ENCODE results near the gene FBXO44.

Gene FBXO44

GRCh38 chr1:11678442-11678841 lies 23.8 kb downstream of the FBXO44 start:
- H3K4me3 ChIP-seq (ENCODE audit: low read depth, low read length) = no peak overlapping the region
- DNase-seq (ENCODE audit: low read depth) = no peak
- TF ChIP-seq, protein P1, sequence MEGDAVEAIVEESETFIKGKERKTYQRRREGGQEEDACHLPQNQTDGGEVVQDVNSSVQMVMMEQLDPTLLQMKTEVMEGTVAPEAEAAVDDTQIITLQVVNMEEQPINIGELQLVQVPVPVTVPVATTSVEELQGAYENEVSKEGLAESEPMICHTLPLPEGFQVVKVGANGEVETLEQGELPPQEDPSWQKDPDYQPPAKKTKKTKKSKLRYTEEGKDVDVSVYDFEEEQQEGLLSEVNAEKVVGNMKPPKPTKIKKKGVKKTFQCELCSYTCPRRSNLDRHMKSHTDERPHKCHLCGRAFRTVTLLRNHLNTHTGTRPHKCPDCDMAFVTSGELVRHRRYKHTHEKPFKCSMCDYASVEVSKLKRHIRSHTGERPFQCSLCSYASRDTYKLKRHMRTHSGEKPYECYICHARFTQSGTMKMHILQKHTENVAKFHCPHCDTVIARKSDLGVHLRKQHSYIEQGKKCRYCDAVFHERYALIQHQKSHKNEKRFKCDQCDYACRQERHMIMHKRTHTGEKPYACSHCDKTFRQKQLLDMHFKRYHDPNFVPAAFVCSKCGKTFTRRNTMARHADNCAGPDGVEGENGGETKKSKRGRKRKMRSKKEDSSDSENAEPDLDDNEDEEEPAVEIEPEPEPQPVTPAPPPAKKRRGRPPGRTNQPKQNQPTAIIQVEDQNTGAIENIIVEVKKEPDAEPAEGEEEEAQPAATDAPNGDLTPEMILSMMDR (IDR thresholded peaks at IDR 0.05; ENCODE audit: control insufficient read depth, extremely low read depth, insufficient read depth) = no peak

DNA sequence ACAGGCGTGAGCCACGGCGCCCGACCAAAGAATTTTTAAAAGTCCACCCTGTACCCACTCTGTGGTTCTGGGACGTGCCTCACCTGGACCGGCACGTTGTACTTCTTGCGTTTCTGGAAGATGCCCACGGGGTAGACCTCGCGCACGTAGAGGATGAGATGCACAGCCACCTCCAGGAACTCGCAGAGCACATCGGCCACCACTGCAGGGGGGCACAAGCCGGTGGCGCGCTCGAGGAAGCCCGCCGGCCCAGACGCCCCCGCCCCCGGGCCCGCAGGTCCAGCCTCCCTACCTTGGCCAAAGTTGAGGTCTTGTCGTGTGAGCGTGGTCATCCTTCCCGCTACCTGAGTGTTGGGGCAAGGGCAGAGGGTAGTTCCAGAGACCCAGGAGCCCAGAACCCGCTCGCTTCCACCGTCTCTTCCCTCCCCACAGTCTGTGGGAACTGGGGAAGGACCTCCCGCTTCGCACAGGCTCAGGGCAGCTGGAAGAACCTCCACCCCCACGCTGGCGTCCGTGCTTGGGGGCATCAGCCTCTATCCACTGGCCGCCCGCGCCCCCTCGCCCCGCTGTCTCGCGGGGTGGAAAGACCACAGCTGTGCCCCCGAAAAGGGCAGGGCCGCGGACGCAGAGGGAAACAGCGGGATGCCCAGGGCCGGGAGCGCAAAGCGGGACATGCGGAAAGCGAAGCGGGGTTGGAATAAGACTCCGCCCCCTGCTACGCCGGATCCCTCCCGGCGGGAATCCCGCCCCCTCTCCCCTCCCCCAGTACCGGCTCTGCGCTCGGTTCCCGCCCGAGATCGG lies 25.8 kb downstream of the FBXO44 start:
- no peak for DNase-seq (ENCODE audit: low read depth)
- peak overlapping the region; percentile 87 for H3K4me3 ChIP-seq (ENCODE audit: low read depth, low read length)
- TF ChIP-seq, protein P1 (IDR thresholded peaks at IDR 0.05; ENCODE audit: control insufficient read depth, extremely low read depth, insufficient read depth) = no peak

GRCh38 chr1:11681071-11681771 lies 26.5 kb downstream of the FBXO44 start, which contains the start of gene MAD2L2:
MAD2L2 (minus strand) TSS chr1:11681148; CDS start chr1:11680601, 547 bp downstream.
- TF ChIP-seq, protein P1 (IDR thresholded peaks at IDR 0.05; ENCODE audit: control insufficient read depth, extremely low read depth, insufficient read depth) = no peak
- DNase-seq (ENCODE audit: low read depth) = no peak
- peak within 1 kb of the TSS; percentile 87 for H3K4me3 ChIP-seq (ENCODE audit: low read depth, low read length)

DNA sequence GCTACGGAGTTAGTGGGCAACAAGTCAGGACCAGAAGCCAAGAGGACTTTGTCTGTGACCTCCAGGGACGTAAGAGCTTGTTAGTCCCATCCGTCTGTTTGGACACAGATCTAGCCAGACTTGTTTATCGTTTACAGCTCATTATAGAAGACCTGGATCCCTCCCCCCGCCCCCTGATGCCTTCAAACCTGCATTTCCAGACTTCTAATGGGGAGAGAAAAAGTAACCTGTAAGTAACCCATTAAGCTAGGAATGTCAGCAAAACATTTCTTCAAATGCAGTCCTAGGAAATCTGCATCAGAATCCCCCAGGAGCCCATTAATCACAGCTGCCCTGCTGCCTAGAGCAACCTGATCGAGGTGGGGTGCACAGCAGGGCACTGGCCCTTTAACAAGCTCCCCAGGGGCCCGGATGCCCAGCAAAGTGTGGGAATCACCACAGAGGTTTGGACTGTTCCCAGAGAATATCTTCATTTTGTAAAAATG lies 27.7 kb downstream of the FBXO44 start:
- H3K4me3 ChIP-seq (ENCODE audit: low read depth, low read length) = 0 out of 2 replicates have a peak overlapping the region, but pooled peaks have one; percentile 87
- peak; percentile 58 for DNase-seq (ENCODE audit: low read depth)

DNA sequence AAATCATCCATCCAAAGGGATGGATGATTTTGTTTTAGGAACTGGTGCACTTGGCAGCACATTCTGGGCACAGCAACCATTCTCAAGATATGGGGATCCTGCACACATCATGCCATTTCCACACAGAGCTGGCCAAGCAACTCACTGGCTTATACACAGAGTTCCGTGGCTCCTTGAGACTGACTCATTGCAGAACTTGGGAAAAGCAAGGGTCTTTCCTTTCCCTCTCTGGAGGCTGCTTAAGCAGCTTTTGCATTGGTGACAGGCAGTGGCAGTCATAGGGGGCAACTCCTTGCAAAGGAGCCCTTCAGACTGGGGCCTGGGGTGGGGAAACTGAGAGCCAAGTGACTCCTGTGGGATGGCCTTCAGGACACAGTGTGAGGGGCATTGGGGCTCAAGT lies 28.1 kb downstream of the FBXO44 start:
- H3K4me3 ChIP-seq (ENCODE audit: low read depth, low read length) = no peak overlapping the region
- no peak for DNase-seq (ENCODE audit: low read depth)
- TF ChIP-seq, protein P1 (IDR thresholded peaks at IDR 0.05; ENCODE audit: control insufficient read depth, extremely low read depth, insufficient read depth) = no peak

More for the DNA sequence above, 27.7 kb downstream of the FBXO44 start:
- TF ChIP-seq, protein P1 (IDR thresholded peaks at IDR 0.05; ENCODE audit: control insufficient read depth, extremely low read depth, insufficient read depth) = no peak

DNA sequence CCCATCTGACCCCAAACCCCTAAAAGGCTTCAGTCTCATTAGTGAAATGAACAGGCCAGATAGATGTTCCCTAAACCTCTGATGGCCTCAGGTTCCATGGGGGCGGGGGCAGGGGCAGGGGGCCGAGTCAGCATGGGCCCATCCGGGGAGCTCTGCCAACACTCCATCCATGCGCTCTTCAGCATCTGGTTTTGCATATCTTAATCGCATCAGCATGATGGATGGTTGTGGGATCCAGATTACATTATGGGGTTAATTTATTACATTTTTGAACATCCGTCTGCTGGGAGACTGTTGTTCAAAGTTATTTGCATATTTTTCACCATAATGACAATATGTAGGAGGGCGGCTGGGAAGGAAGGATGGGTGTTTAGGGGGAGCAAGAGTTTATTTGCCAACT lies 29.4 kb downstream of the FBXO44 start:
- no peak for DNase-seq (ENCODE audit: low read depth)
- TF ChIP-seq, protein P1 (IDR thresholded peaks at IDR 0.05; ENCODE audit: control insufficient read depth, extremely low read depth, insufficient read depth) = no peak

More for the DNA sequence above, 29.4 kb downstream of the FBXO44 start:
- H3K4me3 ChIP-seq (ENCODE audit: low read depth, low read length) = no peak overlapping the region

Data from LNCaP clone FGC (cell line).